CD4-positive, alpha-beta T cell treated with Interleukin-1 beta for 1 hour (primary cell): ENCODE measurements around the gene ZNF658.
"Not testable (repeated sequence)": the region's sequence is repeated elsewhere in the genome, so short reads cannot be mapped to it uniquely, and the experiment has no call there.

Experiments
- DNase-seq, 2 donors: peaks; one replicate each; pipeline ENCODE4 v3.0.0-alpha.2; 2020 to 2022

The ZNF658 gene

GRCh38 chr9:66900490-66901131 is at the start of gene ZNF658:
TSS of gene ZNF658 (plus strand) at chr9:66900725. CDS start at chr9:66903562, 2,837 bp downstream.
- peak; percentile 77 to 81 for DNase-seq

GRCh38 chr9:66861732-66862131 is 38.8 kb upstream of the ZNF658 start:
- not testable (repeated sequence) for DNase-seq

GRCh38 chr9:66868660-66869059 is 31.9 kb upstream of the ZNF658 start:
- not testable (repeated sequence) for DNase-seq

- not testable (repeated sequence) for DNase-seq
Observed at GRCh38 chr9:66880605-66881004, 19.9 kb upstream of the ZNF658 start.

GRCh38 chr9:66881847-66882246 is 18.7 kb upstream of the ZNF658 start:
- DNase-seq, result not testable (repeated sequence)

GRCh38 chr9:66890334-66890733 is 10.2 kb upstream of the ZNF658 start:
- not testable (repeated sequence) for DNase-seq

GRCh38 chr9:66901141-66901540 is 616 bp downstream of the ZNF658 start:
- not testable (repeated sequence) for DNase-seq

GRCh38 chr9:66909560-66909959 is 9.0 kb downstream of the ZNF658 start:
- DNase-seq, result not testable (repeated sequence)

GRCh38 chr9:66920072-66920471 is 19.5 kb downstream of the ZNF658 start:
- DNase-seq, result not testable (repeated sequence)

- not testable (repeated sequence) for DNase-seq
Observed at GRCh38 chr9:66936194-66936870, 35.8 kb downstream of the ZNF658 start.

GRCh38 chr9:66937662-66938061 is 37.1 kb downstream of the ZNF658 start:
- DNase-seq, result not testable (repeated sequence)

GRCh38 chr9:66938322-66938721 is 37.8 kb downstream of the ZNF658 start:
- DNase-seq, result not testable (repeated sequence)

GRCh38 chr9:66939878-66940830 is 39.6 kb downstream of the ZNF658 start:
- not testable (repeated sequence) for DNase-seq

GRCh38 chr9:66942400-66943155 is 42.1 kb downstream of the ZNF658 start:
- DNase-seq, result not testable (repeated sequence)

GRCh38 chr9:66952576-66952975 is 52.1 kb downstream of the ZNF658 start:
- not testable (repeated sequence) for DNase-seq
